Activated T-cell treated with anti-CD3 and anti-CD28 coated beads for 24 hours (primary cell): ENCODE measurements around the gene SMIM28.
A peak's percentile ranks its signal among the peaks of the same experiment; 100 is the strongest.

ENCODE experiments used
- DNase-seq: peaks from one replicate; pipeline ENCODE4 v3.0.0-alpha.2; 2020; ENCODE audit warnings: low read depth

The SMIM28 gene

GRCh38 chr6:138374230-138374629 lies 3.5 kb upstream of the SMIM28 start:
- DNase-seq: no peak

GRCh38 chr6:138374815-138375214 lies 2.9 kb upstream of the SMIM28 start:
- DNase-seq: no peak

- DNase-seq: no peak
Observed at GRCh38 chr6:138377042-138377441, 663 bp upstream of the SMIM28 start.

GRCh38 chr6:138378463-138378862 lies 758 bp downstream of the SMIM28 start:
- DNase-seq: no peak

GRCh38 chr6:138382498-138383265 lies 5.0 kb downstream of the SMIM28 start:
- DNase-seq: no peak

- no peak for DNase-seq
Observed at GRCh38 chr6:138383776-138384175, 6.1 kb downstream of the SMIM28 start.

- no peak for DNase-seq
Observed at GRCh38 chr6:138386897-138387296, 9.2 kb downstream of the SMIM28 start.

GRCh38 chr6:138387577-138388368 lies 10.1 kb downstream of the SMIM28 start:
- DNase-seq: no peak

- DNase-seq: no peak
Observed at GRCh38 chr6:138389551-138389950, 11.8 kb downstream of the SMIM28 start.

GRCh38 chr6:138393871-138394783 lies 16.4 kb downstream of the SMIM28 start:
- DNase-seq: no peak

GRCh38 chr6:138396709-138397108 lies 19.0 kb downstream of the SMIM28 start:
- DNase-seq: no peak

- no peak for DNase-seq
Observed at GRCh38 chr6:138397128-138398122, 19.7 kb downstream of the SMIM28 start.

GRCh38 chr6:138400326-138400725 lies 22.6 kb downstream of the SMIM28 start:
- no peak for DNase-seq

GRCh38 chr6:138401960-138402837 lies 24.5 kb downstream of the SMIM28 start:
- no peak for DNase-seq

GRCh38 chr6:138402838-138403187 lies 25.1 kb downstream of the SMIM28 start:
- DNase-seq: no peak

- peak; percentile 5 for DNase-seq
Observed at GRCh38 chr6:138403324-138403800, 25.7 kb downstream of the SMIM28 start.

GRCh38 chr6:138403801-138404665 lies 26.3 kb downstream of the SMIM28 start, which contains the start of gene HEBP2:
Gene HEBP2, plus strand, starts transcription at chr6:138404223. Its CDS starts 273 bp downstream, at chr6:138404496.
- peak; percentile 86 for DNase-seq

GRCh38 chr6:138404666-138405337 lies 27.1 kb downstream of the SMIM28 start:
- no peak for DNase-seq
